ENCODE measurements around the gene DYNLT5. TPM values are rescaled to one million over a fixed set of nuclear protein-coding genes. Genes with fewer than 3 reads are reported as not detected.

The DYNLT5 gene
- total and polyA plus RNA-seq, 5 experiments from 2014 or later = not detected

- no peak for ATAC-seq
- H3K27ac Mint-ChIP-seq = peak overlapping the region in 1 of 10 donors; percentile 26
- H3K9me3 Mint-ChIP-seq = no peaks in the 10 kb centered on the region
- peaks cover 0 to 4% (median 0%) of the 10 kb centered on the region in 3 donors for H3K36me3 Mint-ChIP-seq
- POLR2A ChIA-PET = no interaction called here
- no peaks in the 10 kb centered on the region for H3K27me3 Mint-ChIP-seq
- no peak for DNase-seq
- no peaks in the 10 kb centered on the region for H3K4me1 Mint-ChIP-seq
- H3K4me3 Mint-ChIP-seq = no peak overlapping the region
Measured at GRCh38 chr1:66824771-66825170, 72.5 kb downstream of the DYNLT5 start.

Other genes with a start within 250 kb of the DYNLT5 start
- not detected for gene SGIP1, start 218.3 kb upstream of the DYNLT5 start, total RNA-seq
- not detected for gene SGIP1, start 218.3 kb upstream of the DYNLT5 start, polyA plus RNA-seq
- not detected for gene INSL5, start 48.8 kb downstream of the DYNLT5 start, total RNA-seq
- not detected for gene INSL5, start 48.8 kb downstream of the DYNLT5 start, polyA plus RNA-seq
- 10 to 100 TPM in 1 of 2 experiments, 1 to 10 TPM in 1; 9.1 to 10.0 TPM for gene DNAI4, start 172.4 kb downstream of the DYNLT5 start, total RNA-seq
- gene DNAI4, start 172.4 kb downstream of the DYNLT5 start, polyA plus RNA-seq = under 1 TPM; 0.69 to 0.98 (median 0.86) TPM
- gene MIER1, start 172.5 kb downstream of the DYNLT5 start, total RNA-seq = 10 to 100 TPM; 65.0 to 68.5 TPM
- gene MIER1, start 172.5 kb downstream of the DYNLT5 start, polyA plus RNA-seq = 10 to 100 TPM; 30.1 to 37.3 (median 36.4) TPM

All from naive thymus-derived CD8-positive, alpha-beta T cell (primary cell).